ENCODE data around the gene LRRFIP2. TPM values are rescaled to one million over a fixed set of nuclear protein-coding genes. Genes with fewer than 3 reads are reported as not detected.

The LRRFIP2 gene
- total and polyA plus RNA-seq, 2 of the 8 experiments (the other 6 are each of a cell fraction or from before 2014, with no cell fraction given) = 8.8 to 25.6 TPM

- CTCF ChIA-PET (ENCODE audit: partially characterized antibody) = no interaction called here
- POLR2A ChIA-PET (ENCODE audit: partially characterized antibody) = no interaction called here
These were observed 120.6 kb downstream of the LRRFIP2 start for GRCh38 chr3:37053753-37054152.

More at GRCh38 chr3:37053753-37054152, 120.6 kb downstream of the LRRFIP2 start:
- Histone ChIP-seq H3K4me1 (replicated peaks in 1 of 4; ENCODE audit: control insufficient read depth in 3 of 4, insufficient read depth in 4 of 4, low read length in 3 of 4) (no peaks in the 10 kb centered on the region), H2BK20ac (ENCODE audit: low read length) (no peak overlapping the region), H3K9me3 (ENCODE audit: insufficient read depth in 2 of 2, low read depth in 1 of 2, low read length in 1 of 2) (no peaks in the 10 kb centered on the region), H3K36me3 (ENCODE audit: control insufficient read depth in 2 of 4, insufficient read depth in 4 of 4, low read length in 3 of 4) (peaks cover 14 to 67% (median 27%) of the 10 kb centered on the region in 4 experiments), H4K8ac (ENCODE audit: extremely low read depth, insufficient read depth, low read length) (no peak overlapping the region), H3K4me2 (ENCODE audit: insufficient read depth in 1 of 2, low read depth in 2 of 2, low read length in 2 of 2) (no peak overlapping the region), H3K56ac (replicated peaks; ENCODE audit: insufficient read length, low read depth, low read length) (no peak overlapping the region), H3K23me2 (ENCODE audit: low read depth, low read length) (no peaks in the 10 kb centered on the region), H2AK5ac (ENCODE audit: low read depth, low read length) (no peak overlapping the region), H3K4me3 (ENCODE audit: extremely low read depth in 1 of 4, insufficient read depth in 2 of 4, low read depth in 3 of 4, low read length in 4 of 4) (no peak overlapping the region), H2BK12ac (ENCODE audit: low read depth, low read length) (no peak overlapping the region), H4K5ac (ENCODE audit: insufficient read length, low read depth, low read length) (no peak overlapping the region), H3K27me3 (replicated peaks in 1 of 4; ENCODE audit: control insufficient read depth in 3 of 4, extremely low read depth in 1 of 4, insufficient read depth in 3 of 4, low read length in 3 of 4) (no peaks in the 10 kb centered on the region), H2AFZ (ENCODE audit: low read length) (no peak overlapping the region), H3K18ac (ENCODE audit: extremely low read depth, low read length) (no peak overlapping the region), H3K14ac (ENCODE audit: insufficient read length) (no peak overlapping the region), H3K79me1 (ENCODE audit: low read depth, low read length) (no peaks in the 10 kb centered on the region), H3K23ac (ENCODE audit: insufficient read length) (no peak overlapping the region), H3K27ac (ENCODE audit: low read depth, low read length) (no peak overlapping the region), H3K4ac (replicated peaks; ENCODE audit: insufficient read length, low read depth, low read length) (no peak overlapping the region), H2BK5ac (ENCODE audit: low read depth, low read length) (no peak overlapping the region), H3K9ac (replicated peaks in 1 of 4; ENCODE audit: extremely low read depth in 1 of 4, low read depth in 3 of 4, low read length in 3 of 4) (no peak overlapping the region), H2BK120ac (replicated peaks; ENCODE audit: low read depth, low read length) (no peak overlapping the region), H4K20me1 (replicated peaks in 1 of 2; ENCODE audit: control insufficient read depth in 1 of 2, insufficient read depth in 2 of 2, low read length in 2 of 2) (no peaks in the 10 kb centered on the region), H2BK15ac (ENCODE audit: low read length) (no peak overlapping the region), H3K79me2 (ENCODE audit: control insufficient read depth in 1 of 2, insufficient read depth in 2 of 2, low read length in 2 of 2) (no peaks in the 10 kb centered on the region), H4K91ac (replicated peaks; ENCODE audit: insufficient read length, low read length) (no peak overlapping the region)
- no peak for FAIRE-seq
- TF ChIP-seq E2F6 (IDR thresholded peaks at IDR 0.05) (no peak), CTBP2 (IDR thresholded peaks at IDR 0.05; ENCODE audit: borderline replicate concordance, insufficient read depth, insufficient read length, low read length) (no peak), YY1 (IDR thresholded peaks at IDR 0.05; ENCODE audit: low read depth, low read length) (no peak), ZNF274 (IDR thresholded peaks at IDR 0.05; ENCODE audit: borderline replicate concordance, extremely low read depth, low read length) (no peak), ASH2L (IDR thresholded peaks at IDR 0.05; ENCODE audit: low read length) (no peak), BACH1 (IDR thresholded peaks at IDR 0.05; ENCODE audit: low read length) (no peak), BRCA1 (IDR thresholded peaks at IDR 0.05; ENCODE audit: low read depth, low read length) (no peak), POLR2A (IDR thresholded peaks at IDR 0.05; ENCODE audit: control extremely low read depth in 1 of 2, low read depth in 2 of 2, low read length in 2 of 2) (no peak), FOSL1 (IDR thresholded peaks at IDR 0.05; ENCODE audit: insufficient read depth, low read depth, low read length) (no peak), TBP (IDR thresholded peaks at IDR 0.05; ENCODE audit: low read depth, low read length) (no peak), TAF1 (IDR thresholded peaks at IDR 0.05; ENCODE audit: low read depth, low read length) (no peak), SIRT6 (IDR thresholded peaks at IDR 0.05; ENCODE audit: low read length) (no peak)
- WGBS, 2 experiments (ENCODE audit: extremely low coverage in 1 of 2, insufficient coverage in 1 of 2, insufficient read length in 1 of 2, insufficient replicate concordance in 2 of 2, low coverage in 1 of 2, low lambda C conversion rate in 2 of 2, missing lambda C conversion rate in 1 of 2) = 92% methylated on average over 2 of the region's 2 CpGs; no CpG with 5 or more reads in 1 of the 2 experiments
- DNase-seq (ENCODE audit: low read depth in 1 of 2, low spot score in 2 of 2) = no peak
